H9 (cell line): ENCODE results near the gene CCZ1. TPM values are rescaled to one million over a fixed set of nuclear protein-coding genes. Genes with fewer than 3 reads are reported as not detected.
"Not testable (repeated sequence)": the region's sequence is repeated elsewhere in the genome, so short reads cannot be mapped to it uniquely, and the experiment has no call there.

ENCODE experiments used
- DNase-seq: peaks from one replicate; pipeline ENCODE4 v3.0.0-alpha.2; 2017
- H2AFZ ChIP-seq: one replicate; pipeline ENCODE4 v1.6.1; 2013; ENCODE audit warnings: mild to moderate bottlenecking, low read length, control low read depth, moderate library complexity
- H2AK5ac ChIP-seq: 2 replicates; pipeline ENCODE4 v1.6.1; 2013; ENCODE audit warnings: low read length, control low read depth, mixed read lengths; ENCODE audit not compliant: insufficient read length
- H2BK120ac ChIP-seq: one replicate; pipeline ENCODE4 v1.6.1; 2013; ENCODE audit warnings: low read depth, mild to moderate bottlenecking, low read length, control low read depth, inconsistent platforms; ENCODE audit not compliant: poor library complexity, severe bottlenecking
- H2BK12ac ChIP-seq: 2 replicates; pipeline ENCODE4 v1.6.1; 2013; ENCODE audit warnings: low read length, control low read depth, mixed read lengths, low read depth; ENCODE audit not compliant: insufficient read length
- H2BK15ac ChIP-seq: 2 replicates; pipeline ENCODE4 v1.6.1; 2013; ENCODE audit warnings: low read depth, low read length, control low read depth
- H2BK20ac ChIP-seq: one replicate; pipeline ENCODE4 v1.6.1; 2013; ENCODE audit warnings: low read depth, mild to moderate bottlenecking, low read length, control low read depth, inconsistent platforms; ENCODE audit not compliant: poor library complexity, severe bottlenecking
- H2BK5ac ChIP-seq: 2 replicates; pipeline ENCODE4 v1.6.1; 2013; ENCODE audit warnings: low read length, control low read depth, mixed read lengths; ENCODE audit not compliant: insufficient read length
- H3K14ac ChIP-seq: 2 replicates; pipeline ENCODE4 v1.6.1; 2013; ENCODE audit warnings: low read length, control low read depth; ENCODE audit not compliant: insufficient read depth
- H3K18ac ChIP-seq: 2 replicates; pipeline ENCODE4 v1.6.1; 2013; ENCODE audit warnings: low read depth, mild to moderate bottlenecking, mixed read lengths, low read length, control low read depth; ENCODE audit not compliant: insufficient read length
- H3K23ac ChIP-seq: 2 replicates; pipeline ENCODE4 v1.6.1; 2013; ENCODE audit warnings: low read length, control low read depth, mixed read lengths, low read depth; ENCODE audit not compliant: insufficient read length
- H3K23me2 ChIP-seq: 2 replicates; pipeline ENCODE4 v1.6.1; 2013; ENCODE audit warnings: low read depth, mild to moderate bottlenecking, mixed read lengths, low read length, control low read depth; ENCODE audit not compliant: insufficient read length, poor library complexity, severe bottlenecking
- H3K27ac ChIP-seq: 2 replicates; pipeline ENCODE4 v1.5.1; 2013; ENCODE audit warnings: low read length, control low read depth, mixed read lengths, low read depth; ENCODE audit not compliant: insufficient read length
- H3K27me3 ChIP-seq: 2 replicates; pipeline ENCODE4 v1.6.1; 2013; ENCODE audit warnings: low read length, control low read depth, inconsistent platforms; ENCODE audit not compliant: insufficient read depth
- H3K4ac ChIP-seq: 2 replicates; pipeline ENCODE4 v1.6.1; 2013; ENCODE audit warnings: low read depth, mild to moderate bottlenecking, control low read depth, inconsistent platforms, low read length, moderate library complexity
- H3K4me1 ChIP-seq: 2 replicates; pipeline ENCODE4 v1.6.1; 2013; ENCODE audit warnings: low read length, control low read depth, inconsistent platforms; ENCODE audit not compliant: insufficient read depth
- H3K4me2 ChIP-seq: 2 replicates; pipeline ENCODE4 v1.6.1; 2013; ENCODE audit warnings: low read length, control low read depth, mixed read lengths; ENCODE audit not compliant: insufficient read length, insufficient read depth
- H3K56ac ChIP-seq: 2 replicates; pipeline ENCODE4 v1.6.1; 2013; ENCODE audit warnings: low read depth, mild to moderate bottlenecking, mixed read lengths, low read length, control low read depth; ENCODE audit not compliant: insufficient read length
- H3K79me1 ChIP-seq: 2 replicates; pipeline ENCODE4 v1.6.1; 2013; ENCODE audit warnings: low read depth, mild to moderate bottlenecking, moderate library complexity, low read length, control low read depth, inconsistent platforms; ENCODE audit not compliant: insufficient read depth, poor library complexity, severe bottlenecking
- H3K79me2 ChIP-seq: 2 replicates; pipeline ENCODE4 v1.6.1; 2013; ENCODE audit warnings: low read length, control low read depth, inconsistent platforms; ENCODE audit not compliant: insufficient read depth
- H3K9ac ChIP-seq: 2 replicates; pipeline ENCODE4 v1.6.1; 2013; ENCODE audit warnings: low read length, control low read depth, mixed read lengths; ENCODE audit not compliant: insufficient read length; ENCODE audit errors: extremely low read depth
- H3K9me3 ChIP-seq: one replicate; pipeline ENCODE4 v1.6.1; 2013; ENCODE audit warnings: low read depth, low read length, inconsistent platforms; ENCODE audit not compliant: control insufficient read depth
- H3T11ph ChIP-seq: one replicate; pipeline ENCODE4 v1.6.1; 2013; ENCODE audit warnings: mild to moderate bottlenecking, low read length, control low read depth, inconsistent platforms
- H4K20me1 ChIP-seq: one replicate; pipeline ENCODE4 v1.6.1; 2013; ENCODE audit not compliant: control insufficient read depth, insufficient read length, insufficient read depth
- H4K5ac ChIP-seq: 2 replicates; pipeline ENCODE4 v1.6.1; 2013; ENCODE audit warnings: low read depth, mild to moderate bottlenecking, mixed read lengths, low read length, control low read depth; ENCODE audit not compliant: insufficient read length
- H4K8ac ChIP-seq: replicated peaks from 2 replicates; pipeline ENCODE4 v1.6.1; 2013; ENCODE audit warnings: low read length, control low read depth, mixed read lengths, low read depth; ENCODE audit not compliant: insufficient read length
- H4K91ac ChIP-seq: 2 replicates; pipeline ENCODE4 v1.6.1; 2013; ENCODE audit warnings: low read depth, mild to moderate bottlenecking, moderate library complexity, mixed read lengths, low read length, control low read depth; ENCODE audit not compliant: insufficient read length
- H3K27ac Mint-ChIP-seq, 3 experiments: 2 replicates in 2 of 3; 3 replicates in 1 of 3; pipeline ENCODE4 v1.8.0; 2020 to 2021; ENCODE audit warnings: mixed read lengths in 3 of 3, mild to moderate bottlenecking in 1 of 3, moderate library complexity in 1 of 3
- H3K27me3 Mint-ChIP-seq: 2 replicates; pipeline ENCODE4 v1.8.0; 2021; ENCODE audit warnings: low read depth, mild to moderate bottlenecking, moderate library complexity, mixed read lengths
- H3K36me3 Mint-ChIP-seq, 3 experiments: 2 replicates in 2 of 3; 3 replicates in 1 of 3; pipeline ENCODE4 v1.8.0; 2020 to 2021; ENCODE audit warnings: low read depth in 3 of 3, mixed read lengths in 3 of 3; ENCODE audit not compliant: insufficient read depth in 1 of 3
- H3K4me1 Mint-ChIP-seq, 2 experiments: 2 replicates each; pipeline ENCODE4 v1.8.0; 2020; ENCODE audit warnings: mixed read lengths in 2 of 2
- H3K4me3 Mint-ChIP-seq, 2 experiments: 2 replicates in 1 of 2; 3 replicates in 1 of 2; pipeline ENCODE4 v1.8.0; 2020 to 2021; ENCODE audit warnings: mild to moderate bottlenecking in 2 of 2, mixed read lengths in 2 of 2, moderate library complexity in 1 of 2
- H3K9me3 Mint-ChIP-seq, 2 experiments: 2 replicates in 1 of 2; 3 replicates in 1 of 2; pipeline ENCODE4 v1.8.0; 2020; ENCODE audit warnings: mild to moderate bottlenecking in 2 of 2, mixed read lengths in 2 of 2, moderate library complexity in 1 of 2
- WGBS: extraction: QIAGEN DNeasy Blood & Tissue Kit; methylation state at CpG from one replicate; pipeline ENCODE4 v1.1.7; 2013; ENCODE audit warnings: missing lambda C conversion rate, low lambda C conversion rate, mixed read lengths; ENCODE audit not compliant: insufficient read length; ENCODE audit errors: extremely low coverage; 5-methylcytosine and 5-hydroxymethylcytosine counted together
- total RNA-seq: library from RNA; stranded (reverse); gene quantifications from 2 replicates; pipeline ENCODE4 v1.2.1, GENCODE V29; 2021

CCZ1 gene
- total RNA-seq, 1 experiment from 2014 or later: 139 TPM

DNA sequence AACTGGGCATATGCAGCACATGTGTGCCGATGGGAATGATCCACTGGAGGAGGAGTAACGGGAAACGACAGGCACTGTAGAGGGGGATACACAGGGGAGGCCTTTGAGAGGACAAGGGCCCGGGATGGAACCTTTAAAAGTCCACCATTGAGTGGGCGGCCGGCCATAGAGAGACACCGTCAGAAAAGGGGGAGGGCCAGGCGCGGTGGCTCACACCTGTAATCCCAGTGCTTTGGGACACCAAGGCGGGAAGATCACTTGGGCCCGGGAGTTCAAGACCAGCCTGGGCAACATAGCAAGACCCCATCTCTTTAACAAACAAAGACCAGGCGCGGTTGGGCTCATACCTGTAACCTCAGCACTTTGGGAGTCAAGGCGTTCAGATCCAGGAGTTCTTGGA lies 32.7 kb downstream of the CCZ1 start:
- H3K27me3 Mint-ChIP-seq, H2BK120ac ChIP-seq, H3K4me1 ChIP-seq, DNase-seq, H4K91ac ChIP-seq, H2BK5ac ChIP-seq, H2BK15ac ChIP-seq, H4K5ac ChIP-seq, H3K4me3 Mint-ChIP-seq, H3K36me3 Mint-ChIP-seq, H3K27me3 ChIP-seq, H3K23ac ChIP-seq, H4K20me1 ChIP-seq, H4K8ac ChIP-seq, H3K79me1 ChIP-seq, H3K9ac ChIP-seq, H2AFZ ChIP-seq, H3K79me2 ChIP-seq, H2BK20ac ChIP-seq, H3K4me1 Mint-ChIP-seq, H2BK12ac ChIP-seq, H2AK5ac ChIP-seq, H3K14ac ChIP-seq, H3K56ac ChIP-seq, H3K4me2 ChIP-seq, H3K9me3 Mint-ChIP-seq, H3K9me3 ChIP-seq, H3T11ph ChIP-seq, H3K18ac ChIP-seq, H3K4ac ChIP-seq, H3K23me2 ChIP-seq, H3K27ac ChIP-seq: not testable (repeated sequence)
- peak overlapping the region in 2 of 3 experiments; percentile 34 to 59; a peak in 2 of 7 replicates for H3K27ac Mint-ChIP-seq
- no CpG with 5 or more reads among the region's 14 CpGs for WGBS

DNA sequence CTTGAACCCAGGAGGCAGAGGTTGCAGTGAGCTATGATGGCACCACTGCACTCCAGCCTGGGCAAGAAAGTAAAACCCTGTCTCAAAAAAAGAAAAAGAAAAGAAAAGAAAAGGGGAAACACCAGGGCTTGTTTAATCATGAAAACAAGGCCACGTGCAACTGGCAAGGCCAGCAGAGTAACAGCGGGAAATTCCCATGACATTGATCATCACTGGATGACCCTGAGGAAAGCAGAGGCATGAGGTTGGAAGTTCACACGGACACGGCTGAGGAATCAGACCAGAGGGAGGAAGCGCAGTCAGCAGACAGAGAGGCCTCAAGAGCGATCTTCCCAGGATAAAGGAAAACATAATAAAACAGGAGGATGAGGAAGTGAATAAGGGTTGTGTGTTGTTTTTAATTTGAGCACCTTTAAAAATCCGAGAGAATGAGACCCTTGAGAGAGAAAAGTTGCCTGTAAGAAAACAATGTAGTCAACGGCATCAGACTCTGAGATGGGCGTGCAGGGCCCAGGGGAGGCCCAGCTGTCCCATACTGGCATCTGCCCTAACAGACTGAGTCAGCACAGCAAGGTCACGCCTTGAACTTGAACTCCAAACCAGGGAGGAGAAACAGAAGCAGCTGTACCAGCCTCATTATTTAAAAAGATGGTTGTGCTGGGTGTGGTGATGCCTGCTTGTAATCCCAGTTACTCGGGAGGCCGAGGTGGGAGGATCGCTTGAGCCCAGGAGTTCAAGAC lies 33.5 kb downstream of the CCZ1 start:
- H3K27ac ChIP-seq, H3K4me3 Mint-ChIP-seq, H3K18ac ChIP-seq, H3K4me1 ChIP-seq, H3K4me2 ChIP-seq, H2BK120ac ChIP-seq, H4K91ac ChIP-seq, H2AK5ac ChIP-seq, H3K9me3 ChIP-seq, H4K5ac ChIP-seq, H2BK12ac ChIP-seq, H3K56ac ChIP-seq, H3K27me3 ChIP-seq, H3K4me1 Mint-ChIP-seq, H3K9ac ChIP-seq, H3K4ac ChIP-seq, H4K8ac ChIP-seq, H4K20me1 ChIP-seq, H2BK5ac ChIP-seq, H3K23ac ChIP-seq, H2BK20ac ChIP-seq, H3K36me3 Mint-ChIP-seq, DNase-seq, H2BK15ac ChIP-seq, H2AFZ ChIP-seq, H3K79me2 ChIP-seq, H3T11ph ChIP-seq, H3K14ac ChIP-seq, H3K23me2 ChIP-seq, H3K9me3 Mint-ChIP-seq, H3K79me1 ChIP-seq, H3K27me3 Mint-ChIP-seq: not testable (repeated sequence)
- peak overlapping the region in 1 of 3 experiments; percentile 67; a peak in 1 of 7 replicates for H3K27ac Mint-ChIP-seq
- no CpG with 5 or more reads among the region's 13 CpGs for WGBS
